Measurements from ENCODE around the gene COX4I1. TPM values are rescaled to one million over a fixed set of nuclear protein-coding genes. Genes with fewer than 3 reads are reported as not detected.

Gene COX4I1
- total and polyA plus RNA-seq, 10 of the 15 experiments (the other 5 are each of a cell fraction or from before 2014, with no cell fraction given), result 480 to 1,889 (median 872) TPM

DNA sequence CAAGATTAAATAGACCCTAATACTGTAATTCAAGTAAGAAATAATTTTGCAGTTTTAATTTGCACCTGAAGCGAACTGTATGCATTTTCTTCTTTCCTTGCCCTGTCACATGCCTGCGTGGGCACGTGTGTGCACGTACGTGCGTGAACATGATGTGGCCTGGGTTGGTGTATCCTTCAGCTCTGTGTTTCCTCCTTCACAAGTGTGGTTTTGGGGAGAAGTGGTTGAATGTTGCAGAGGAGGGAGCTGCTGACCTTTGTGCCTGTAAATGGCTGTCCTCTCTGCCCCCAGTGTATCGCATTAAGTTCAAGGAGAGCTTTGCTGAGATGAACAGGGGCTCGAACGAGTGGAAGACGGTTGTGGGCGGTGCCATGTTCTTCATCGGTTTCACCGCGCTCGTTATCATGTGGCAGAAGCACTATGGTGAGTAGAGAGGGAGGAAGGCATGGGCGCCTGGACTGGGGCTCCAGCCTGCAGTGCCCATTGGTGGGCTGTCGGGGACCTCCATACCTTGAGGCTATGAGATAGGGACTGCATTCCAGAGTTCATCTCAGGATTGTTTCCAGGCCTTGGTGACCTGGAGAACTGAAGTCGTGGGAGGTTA is 6.0 kb downstream of the COX4I1 start:
- WGBS (ENCODE audit: insufficient coverage, insufficient replicate concordance, low lambda C conversion rate, missing lambda C conversion rate), result 80% methylated on average over 18 of the region's 18 CpGs
- intact Hi-C loops (cut with micrococcal nuclease; ENCODE audit: unreplicated experiment), result no loop called here

DNA sequence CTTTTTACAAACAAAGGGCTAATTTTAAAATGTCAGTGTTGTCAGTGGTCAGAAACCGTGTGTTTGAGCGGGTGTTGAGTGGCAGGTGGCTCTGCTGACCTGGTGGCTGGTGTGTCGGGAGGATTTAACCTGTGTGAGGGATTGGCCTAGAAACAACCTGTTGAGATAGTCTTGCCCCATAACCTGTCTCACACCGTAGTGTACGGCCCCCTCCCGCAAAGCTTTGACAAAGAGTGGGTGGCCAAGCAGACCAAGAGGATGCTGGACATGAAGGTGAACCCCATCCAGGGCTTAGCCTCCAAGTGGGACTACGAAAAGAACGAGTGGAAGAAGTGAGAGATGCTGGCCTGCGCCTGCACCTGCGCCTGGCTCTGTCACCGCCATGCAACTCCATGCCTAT is 7.0 kb downstream of the COX4I1 start:
- RAD21 ChIA-PET (ENCODE audit: unreplicated experiment), result no interaction called here

More for the DNA sequence above, 6.0 kb downstream of the COX4I1 start:
- no peak for TF ChIP-seq LARP7 (IDR thresholded peaks at IDR 0.05)
- TF ChIP-seq POLR2A (IDR thresholded peaks at IDR 0.05; ENCODE audit: low read depth, low read length), result peak; percentile 33; the same call in 1 of the 2 replicates
- in situ Hi-C loops (cut with MboI), result loop anchor here (25.0 kb wide), 1 partner anchor 532 kb away; no protein-coding TSS in a partner anchor
- Histone ChIP-seq H3K4me1 (ENCODE audit: control insufficient read depth, insufficient read depth, low read length) (peaks cover 11% of the 10 kb centered on the region), H3K9me3 (replicated peaks; ENCODE audit: control insufficient read depth, insufficient read depth, low read length) (no peaks in the 10 kb centered on the region), H3K9ac (ENCODE audit: control insufficient read depth, insufficient read depth, low read length) (no peak overlapping the region), H3K36me3 (ENCODE audit: control insufficient read depth in 2 of 2, insufficient read depth in 2 of 2, low read length in 1 of 2) (peaks cover 14 to 21% of the 10 kb centered on the region in 2 experiments), H3K4me3 (no peak overlapping the region), H3K27ac (ENCODE audit: control insufficient read depth, insufficient read depth) (no peak overlapping the region), H3K4me2 (ENCODE audit: control insufficient read depth, insufficient read depth) (no peak overlapping the region), H2AFZ (ENCODE audit: control insufficient read depth, low read depth, low read length) (no peak overlapping the region), H3K27me3 (replicated peaks in 1 of 2; ENCODE audit: control insufficient read depth in 2 of 2, insufficient read depth in 2 of 2, low read length in 1 of 2) (no peaks in the 10 kb centered on the region), H4K20me1 (ENCODE audit: control insufficient read depth, insufficient read depth) (peaks cover 4% of the 10 kb centered on the region; the same call in 1 of the 2 replicates), H3K79me2 (ENCODE audit: control insufficient read depth, insufficient read depth, low read length) (peaks cover 28% of the 10 kb centered on the region)
- no TSS peak for BruUV-seq (replicated peaks)
- no peak for DNase-seq (ENCODE audit: low read depth, low spot score)
- POLR2A ChIA-PET, result no interaction called here
- RAD21 ChIA-PET (ENCODE audit: unreplicated experiment), result no interaction called here
- CTCF ChIA-PET, result no interaction called here
- ATAC-seq, result no peak
- no peak for FAIRE-seq
- SMC1A ChIA-PET (ENCODE audit: uncharacterized antibody, unreplicated experiment), result no interaction called here

More for the DNA sequence above, 7.0 kb downstream of the COX4I1 start:
- SMC1A ChIA-PET (ENCODE audit: uncharacterized antibody, unreplicated experiment), result no interaction called here
- Histone ChIP-seq H3K9me3 (replicated peaks; ENCODE audit: control insufficient read depth, insufficient read depth, low read length) (no peaks in the 10 kb centered on the region), H3K79me2 (ENCODE audit: control insufficient read depth, insufficient read depth, low read length) (peaks cover 18% of the 10 kb centered on the region), H3K9ac (ENCODE audit: control insufficient read depth, insufficient read depth, low read length) (no peak overlapping the region), H2AFZ (ENCODE audit: control insufficient read depth, low read depth, low read length) (no peak overlapping the region), H3K4me3 (no peak overlapping the region), H3K27me3 (replicated peaks in 1 of 2; ENCODE audit: control insufficient read depth in 2 of 2, insufficient read depth in 2 of 2, low read length in 1 of 2) (no peaks in the 10 kb centered on the region), H3K27ac (ENCODE audit: control insufficient read depth, insufficient read depth) (no peak overlapping the region), H3K4me2 (ENCODE audit: control insufficient read depth, insufficient read depth) (no peak overlapping the region), H3K36me3 (ENCODE audit: control insufficient read depth in 2 of 2, insufficient read depth in 2 of 2, low read length in 1 of 2) (peaks cover 14 to 21% of the 10 kb centered on the region in 2 experiments), H3K4me1 (ENCODE audit: control insufficient read depth, insufficient read depth, low read length) (peaks cover 11% of the 10 kb centered on the region), H4K20me1 (ENCODE audit: control insufficient read depth, insufficient read depth) (peaks cover 4% of the 10 kb centered on the region; the same call in 1 of the 2 replicates)
- 89% methylated on average over 11 of the region's 11 CpGs for WGBS (ENCODE audit: insufficient coverage, insufficient replicate concordance, low lambda C conversion rate, missing lambda C conversion rate)
- FAIRE-seq, result no peak
- no TSS peak for BruUV-seq (replicated peaks)
- DNase-seq (ENCODE audit: low read depth, low spot score), result no peak
- ATAC-seq, result no peak
- POLR2A ChIA-PET, result no interaction called here
- CTCF ChIA-PET, result no interaction called here
- no peak for TF ChIP-seq ZNF687 (IDR thresholded peaks at IDR 0.05)
- no peak for TF ChIP-seq RCOR1 (conservative IDR thresholded peaks at IDR 0.05; ENCODE audit: low read depth, low read length)
- TF ChIP-seq, protein P1, sequence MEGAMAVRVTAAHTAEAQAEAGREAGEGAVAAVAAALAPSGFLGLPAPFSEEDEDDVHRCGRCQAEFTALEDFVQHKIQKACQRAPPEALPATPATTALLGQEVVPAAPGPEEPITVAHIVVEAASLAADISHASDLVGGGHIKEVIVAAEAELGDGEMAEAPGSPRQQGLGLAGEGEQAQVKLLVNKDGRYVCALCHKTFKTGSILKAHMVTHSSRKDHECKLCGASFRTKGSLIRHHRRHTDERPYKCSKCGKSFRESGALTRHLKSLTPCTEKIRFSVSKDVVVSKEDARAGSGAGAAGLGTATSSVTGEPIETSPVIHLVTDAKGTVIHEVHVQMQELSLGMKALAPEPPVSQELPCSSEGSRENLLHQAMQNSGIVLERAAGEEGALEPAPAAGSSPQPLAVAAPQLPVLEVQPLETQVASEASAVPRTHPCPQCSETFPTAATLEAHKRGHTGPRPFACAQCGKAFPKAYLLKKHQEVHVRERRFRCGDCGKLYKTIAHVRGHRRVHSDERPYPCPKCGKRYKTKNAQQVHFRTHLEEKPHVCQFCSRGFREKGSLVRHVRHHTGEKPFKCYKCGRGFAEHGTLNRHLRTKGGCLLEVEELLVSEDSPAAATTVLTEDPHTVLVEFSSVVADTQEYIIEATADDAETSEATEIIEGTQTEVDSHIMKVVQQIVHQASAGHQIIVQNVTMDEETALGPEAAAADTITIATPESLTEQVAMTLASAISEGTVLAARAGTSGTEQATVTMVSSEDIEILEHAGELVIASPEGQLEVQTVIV (IDR thresholded peaks at IDR 0.05; ENCODE audit: borderline replicate concordance, partially characterized antibody), result no peak
- no peak for TF ChIP-seq HDAC2 (IDR thresholded peaks at IDR 0.05)
- no peak for TF ChIP-seq TCF7 (IDR thresholded peaks at IDR 0.05; ENCODE audit: borderline replicate concordance)
- TF ChIP-seq BCLAF1 (IDR thresholded peaks at IDR 0.05), result no peak
- in situ Hi-C loops (cut with MboI) (loop anchor here (25.0 kb wide), 1 partner anchor 531 kb away; no protein-coding TSS in a partner anchor), intact Hi-C loops (cut with micrococcal nuclease; ENCODE audit: unreplicated experiment) (no loop called here)

Data from GM12878 (cell line).